Stimulated activated memory B cell treated with anti-CD40 and anti-IgM and Interleukin-4, amounts not matched to agents 10 μg/mL and 1 μg/mL and 100 μg/mL, for 72 hours (primary cell): Measurements from ENCODE around the gene CCDC88C.
"Not testable (repeated sequence)": the region's sequence is repeated elsewhere in the genome, so short reads cannot be mapped to it uniquely, and the experiment has no call there.

Experiments used
- ATAC-seq: fragments of 150-1000 bp; cut with Tn5 transposase; 2 replicates; pipeline ENCODE4 v1.10.0; 2021
- H3K27ac Mint-ChIP-seq: one replicate; pipeline ENCODE4 v1.8.0; 2022; ENCODE audit warnings: mild to moderate bottlenecking, mixed read lengths
- H3K27me3 Mint-ChIP-seq: one replicate; pipeline ENCODE4 v1.8.0; 2022; ENCODE audit warnings: mixed read lengths
- H3K36me3 Mint-ChIP-seq: one replicate; pipeline ENCODE4 v1.8.0; 2022; ENCODE audit warnings: mixed read lengths
- H3K4me1 Mint-ChIP-seq: one replicate; pipeline ENCODE4 v1.8.0; 2022; ENCODE audit warnings: mixed read lengths
- H3K4me3 Mint-ChIP-seq: one replicate; pipeline ENCODE4 v1.8.0; 2022; ENCODE audit warnings: mild to moderate bottlenecking, moderate library complexity, mixed read lengths
- H3K9me3 Mint-ChIP-seq: one replicate; pipeline ENCODE4 v1.8.0; 2022; ENCODE audit warnings: mixed read lengths

CCDC88C gene

DNA sequence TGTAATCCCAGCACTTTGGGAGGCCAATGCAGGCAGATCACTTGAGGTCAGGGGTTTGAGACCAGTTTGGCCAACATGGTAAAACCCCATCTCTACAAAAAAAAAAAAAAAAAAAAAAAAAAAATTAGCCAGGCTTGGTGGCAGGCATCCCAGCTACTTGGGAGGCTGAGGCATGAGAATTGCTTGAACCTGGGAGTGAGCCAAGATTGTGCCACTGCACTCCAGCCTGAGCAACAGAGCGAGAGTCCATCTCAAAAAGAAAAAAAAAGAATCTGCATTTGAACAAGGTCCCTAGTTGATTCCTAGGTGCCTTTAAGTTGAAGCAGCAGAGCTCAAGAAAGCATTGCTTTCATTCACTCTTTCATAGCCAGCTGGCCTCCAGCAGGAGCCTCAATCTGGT lies 11.3 kb upstream of the CCDC88C start:
- not testable (repeated sequence) for H3K36me3 Mint-ChIP-seq, H3K9me3 Mint-ChIP-seq, H3K27ac Mint-ChIP-seq, H3K27me3 Mint-ChIP-seq, H3K4me3 Mint-ChIP-seq, ATAC-seq
- peaks cover 21% of the 10 kb centered on the region for H3K4me1 Mint-ChIP-seq

GRCh38 chr14:91425531-91425944 lies 7.9 kb upstream of the CCDC88C start:
- H3K27me3 Mint-ChIP-seq, H3K36me3 Mint-ChIP-seq, H3K4me3 Mint-ChIP-seq, ATAC-seq, H3K9me3 Mint-ChIP-seq: not testable (repeated sequence)
- peak overlapping the region; percentile 0 for H3K27ac Mint-ChIP-seq
- H3K4me1 Mint-ChIP-seq: peaks cover 21% of the 10 kb centered on the region

GRCh38 chr14:91424813-91425530 lies 7.4 kb upstream of the CCDC88C start:
- Mint-ChIP-seq H3K27me3 (no peaks in the 10 kb centered on the region), H3K4me1 (peaks cover 21% of the 10 kb centered on the region), H3K27ac (no peak overlapping the region), H3K9me3 (peaks cover 2% of the 10 kb centered on the region), H3K4me3 (no peak overlapping the region), H3K36me3 (no peaks in the 10 kb centered on the region)
- ATAC-seq: no peak

- peaks cover 5% of the 10 kb centered on the region for H3K36me3 Mint-ChIP-seq
- ATAC-seq: no peak
- peaks cover 27% of the 10 kb centered on the region for H3K4me1 Mint-ChIP-seq
- peak overlapping the region; percentile 40 for H3K27ac Mint-ChIP-seq
- no peaks in the 10 kb centered on the region for H3K9me3 Mint-ChIP-seq
- no peak overlapping the region for H3K4me3 Mint-ChIP-seq
- no peaks in the 10 kb centered on the region for H3K27me3 Mint-ChIP-seq
These were observed 3.1 kb upstream of the CCDC88C start for GRCh38 chr14:91420686-91421085.

DNA sequence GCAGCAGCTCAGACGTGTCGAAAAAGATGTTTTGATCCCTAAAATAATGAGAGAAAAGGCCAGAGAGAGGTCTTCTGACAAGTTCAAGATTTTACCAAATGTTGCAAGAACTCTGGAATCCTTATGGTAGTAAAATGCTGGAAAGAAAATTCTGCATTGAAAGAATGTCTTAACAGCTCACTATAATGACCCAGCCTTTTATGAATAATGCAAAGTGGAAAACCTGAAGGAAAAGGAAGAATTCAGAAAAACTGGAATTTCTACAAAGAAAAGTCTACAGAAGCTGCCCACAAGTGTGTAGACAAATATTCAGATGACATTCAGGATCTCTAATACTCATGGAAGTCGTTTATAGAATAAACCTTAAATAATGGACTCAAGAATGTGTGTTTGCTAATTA lies 1.8 kb upstream of the CCDC88C start:
- Mint-ChIP-seq H3K4me1 (peaks cover 36% of the 10 kb centered on the region), H3K4me3 (no peak overlapping the region)

DNA sequence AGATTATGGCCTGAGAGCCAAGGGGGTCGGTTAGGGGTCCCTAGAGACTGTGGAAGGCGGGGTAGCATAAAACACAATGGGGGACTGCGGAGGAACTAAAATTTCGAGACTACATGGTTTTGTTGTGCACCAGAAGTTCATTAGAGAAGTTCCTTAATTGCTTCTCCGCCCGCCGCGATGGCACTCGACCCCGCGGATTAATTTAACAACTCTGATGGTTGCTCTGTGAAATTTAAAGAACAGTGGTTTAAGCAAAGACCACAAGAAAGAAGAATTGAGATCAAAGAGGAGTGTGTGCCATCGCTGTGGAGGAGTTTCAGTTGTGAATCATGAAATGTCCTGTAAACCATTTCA lies 1.4 kb upstream of the CCDC88C start:
- no peaks in the 10 kb centered on the region for H3K27me3 Mint-ChIP-seq
- peak; percentile 10 for ATAC-seq
- H3K9me3 Mint-ChIP-seq: no peaks in the 10 kb centered on the region
- H3K4me3 Mint-ChIP-seq: peak overlapping the region; percentile 76
- peaks cover 13% of the 10 kb centered on the region for H3K36me3 Mint-ChIP-seq
- peaks cover 41% of the 10 kb centered on the region for H3K4me1 Mint-ChIP-seq
- H3K27ac Mint-ChIP-seq: peak overlapping the region; percentile 84

More for the DNA sequence above, 1.8 kb upstream of the CCDC88C start:
- Mint-ChIP-seq H3K27me3 (no peaks in the 10 kb centered on the region), H3K27ac (peak overlapping the region; percentile 84), H3K36me3 (peaks cover 9% of the 10 kb centered on the region), H3K9me3 (no peaks in the 10 kb centered on the region)
- no peak for ATAC-seq

GRCh38 chr14:91418387-91419043 lies 895 bp upstream of the CCDC88C start:
- ATAC-seq: peak; percentile 59
- peak overlapping the region; percentile 84 for H3K27ac Mint-ChIP-seq
- no peaks in the 10 kb centered on the region for H3K27me3 Mint-ChIP-seq
- H3K4me1 Mint-ChIP-seq: peaks cover 46% of the 10 kb centered on the region
- peak overlapping the region; percentile 76 for H3K4me3 Mint-ChIP-seq
- no peaks in the 10 kb centered on the region for H3K9me3 Mint-ChIP-seq
- H3K36me3 Mint-ChIP-seq: peaks cover 18% of the 10 kb centered on the region

- ATAC-seq: peak; percentile 61
- Mint-ChIP-seq H3K4me1 (peaks cover 51% of the 10 kb centered on the region), H3K27ac (peak overlapping the region; percentile 84), H3K36me3 (peaks cover 23% of the 10 kb centered on the region), H3K9me3 (no peaks in the 10 kb centered on the region), H3K27me3 (no peaks in the 10 kb centered on the region), H3K4me3 (peak overlapping the region; percentile 76)
These were observed 365 bp upstream of the CCDC88C start for GRCh38 chr14:91417983-91418386.

GRCh38 chr14:91416744-91417119 lies 888 bp downstream of the CCDC88C start:
- H3K36me3 Mint-ChIP-seq: peaks cover 27% of the 10 kb centered on the region
- H3K27ac Mint-ChIP-seq: peak overlapping the region; percentile 95
- H3K9me3 Mint-ChIP-seq: no peaks in the 10 kb centered on the region
- no peaks in the 10 kb centered on the region for H3K27me3 Mint-ChIP-seq
- H3K4me3 Mint-ChIP-seq: peak overlapping the region; percentile 98
- ATAC-seq: no peak
- peaks cover 58% of the 10 kb centered on the region for H3K4me1 Mint-ChIP-seq

DNA sequence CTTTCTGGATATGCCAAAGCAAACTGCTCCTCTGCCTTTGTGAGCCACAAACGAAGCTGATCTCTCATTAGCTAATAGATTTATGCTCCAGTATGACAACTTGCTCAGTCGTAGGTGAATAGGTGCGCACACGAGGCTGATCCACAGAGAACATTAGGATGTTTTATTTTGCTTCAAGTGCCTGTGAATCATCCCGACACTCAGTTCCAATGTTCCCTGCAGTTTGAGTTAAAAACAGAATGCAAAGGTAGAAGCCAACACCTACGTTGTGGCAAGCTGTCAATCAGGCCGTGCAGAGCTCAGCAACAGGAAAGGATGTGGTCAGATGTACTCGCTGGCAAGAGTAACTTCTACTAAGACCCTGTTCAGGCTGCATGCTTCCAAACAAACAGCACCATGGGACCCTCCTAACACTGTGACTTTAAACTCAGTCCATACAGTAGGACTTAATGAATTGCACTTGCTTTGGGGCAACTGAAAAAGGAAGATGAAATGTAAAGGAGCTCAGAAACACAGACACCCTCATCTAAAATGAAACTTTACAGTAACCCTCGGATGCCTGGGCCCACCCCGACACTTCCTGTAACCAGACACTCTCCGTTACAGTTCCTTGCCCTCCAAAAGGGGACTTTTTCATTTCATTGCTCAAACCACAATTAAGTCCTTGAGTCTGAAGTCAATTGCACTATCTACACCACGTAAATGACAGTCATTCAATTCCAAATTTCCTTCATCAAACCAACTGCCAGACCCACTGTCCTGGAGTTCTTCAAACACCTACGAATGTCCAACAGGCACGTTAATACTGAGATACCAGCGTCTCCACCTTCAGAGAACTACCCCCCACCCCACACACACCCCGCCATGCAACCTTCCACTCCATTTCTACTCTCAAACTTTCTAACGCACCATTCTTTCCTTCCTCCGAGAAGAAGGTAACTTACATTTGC lies 1.6 kb downstream of the CCDC88C start:
- Mint-ChIP-seq H3K36me3 (peaks cover 30% of the 10 kb centered on the region), H3K4me1 (peaks cover 65% of the 10 kb centered on the region), H3K27ac (peak overlapping the region; percentile 95), H3K4me3 (peak overlapping the region; percentile 98), H3K9me3 (no peaks in the 10 kb centered on the region), H3K27me3 (no peaks in the 10 kb centered on the region)
- ATAC-seq: peak; percentile 78

- peak overlapping the region; percentile 95 for H3K27ac Mint-ChIP-seq
- peaks cover 79% of the 10 kb centered on the region for H3K4me1 Mint-ChIP-seq
- H3K36me3 Mint-ChIP-seq: peaks cover 44% of the 10 kb centered on the region
- H3K27me3 Mint-ChIP-seq: no peaks in the 10 kb centered on the region
- H3K4me3 Mint-ChIP-seq: peak overlapping the region; percentile 98
- no peak for ATAC-seq
- no peaks in the 10 kb centered on the region for H3K9me3 Mint-ChIP-seq
These were observed 3.2 kb downstream of the CCDC88C start for GRCh38 chr14:91414475-91414833.

GRCh38 chr14:91413547-91414474 lies 3.8 kb downstream of the CCDC88C start:
- H3K27ac Mint-ChIP-seq: peak overlapping the region; percentile 95
- peaks cover 46% of the 10 kb centered on the region for H3K36me3 Mint-ChIP-seq

DNA sequence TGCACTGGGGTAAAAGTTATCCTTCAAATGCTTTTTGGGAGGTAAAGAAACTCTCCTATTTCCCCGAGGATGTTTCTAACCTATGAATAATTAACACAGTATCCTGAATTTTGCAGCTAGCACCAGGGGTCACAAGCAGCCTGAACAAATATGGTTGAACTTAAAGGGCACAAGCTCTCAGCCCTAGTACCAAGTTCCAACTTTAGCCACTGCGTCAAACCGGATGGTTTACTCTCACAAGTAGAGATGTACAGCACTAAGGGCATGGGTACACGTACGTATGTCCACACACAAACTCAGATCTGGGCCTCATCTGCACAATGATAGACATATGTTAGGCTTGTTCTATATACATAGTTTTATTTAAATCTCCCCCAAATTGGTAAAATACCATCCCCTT lies 4.7 kb downstream of the CCDC88C start:
- H3K27me3 Mint-ChIP-seq: no peaks in the 10 kb centered on the region
- ATAC-seq: no peak
- H3K4me1 Mint-ChIP-seq: peaks cover 79% of the 10 kb centered on the region
- peak overlapping the region; percentile 52 for H3K4me3 Mint-ChIP-seq
- no peaks in the 10 kb centered on the region for H3K9me3 Mint-ChIP-seq
- peaks cover 55% of the 10 kb centered on the region for H3K36me3 Mint-ChIP-seq
- peak overlapping the region; percentile 95 for H3K27ac Mint-ChIP-seq

More at GRCh38 chr14:91413547-91414474, 3.8 kb downstream of the CCDC88C start:
- Mint-ChIP-seq H3K4me3 (peak overlapping the region; percentile 98), H3K27me3 (no peaks in the 10 kb centered on the region), H3K9me3 (no peaks in the 10 kb centered on the region), H3K4me1 (peaks cover 76% of the 10 kb centered on the region)
- no peak for ATAC-seq

- H3K9me3 Mint-ChIP-seq: no peaks in the 10 kb centered on the region
- peaks cover 86% of the 10 kb centered on the region for H3K4me1 Mint-ChIP-seq
- peak; percentile 66 for ATAC-seq
- H3K27me3 Mint-ChIP-seq: no peaks in the 10 kb centered on the region
- H3K4me3 Mint-ChIP-seq: peak overlapping the region; percentile 78
- H3K27ac Mint-ChIP-seq: peak overlapping the region; percentile 90
- peaks cover 66% of the 10 kb centered on the region for H3K36me3 Mint-ChIP-seq
These were observed 6.7 kb downstream of the CCDC88C start for GRCh38 chr14:91410771-91411536.
